Prostate gland (tissue), 2 donors: ENCODE data around the gene RCL1. TPM values are rescaled to one million over a fixed set of nuclear protein-coding genes. Genes with fewer than 3 reads are reported as not detected.

Source experiments
- DNase-seq: peaks from one replicate; pipeline ENCODE4 v3.0.0-alpha.2; 2019; ENCODE audit warnings: low spot score
- H3K27ac ChIP-seq, 2 donors: fragments of 200-600 bp; sonication (generic); 2 replicates each; pipeline ENCODE4 v1.5.1; 2017 to 2019
- H3K27me3 ChIP-seq: fragments of 200-600 bp; sonication (generic); replicated peaks from 2 replicates; pipeline ENCODE4 v1.5.1; 2019; ENCODE audit not compliant: insufficient read depth
- H3K36me3 ChIP-seq, 2 donors: fragments of 200-600 bp; sonication (generic); 1 replicate in 1 of 2; 2 replicates in 1 of 2; pipeline versions ENCODE4 v1.5.1 to v1.8.1; 2017 to 2019
- H3K4me1 ChIP-seq: fragments of 200-600 bp; sonication (generic); replicated peaks from 2 replicates; pipeline ENCODE4 v1.5.1; 2019
- H3K4me3 ChIP-seq, 2 donors: fragments of 200-600 bp; sonication (generic); 2 replicates each; pipeline ENCODE4 v1.5.1; 2017 to 2019
- H3K9me3 ChIP-seq: fragments of 200-600 bp; sonication (generic); 2 replicates; pipeline ENCODE4 v1.5.1; 2017
- CTCF ChIP-seq, 4 experiments: fragments of 200-600 bp in 2 of 4; fragments of 450-650 bp in 2 of 4; sonication (generic) in 2 of 4; IDR thresholded peaks; 1 replicate in 3 of 4; 2 replicates in 1 of 4; pipeline ENCODE4 v1.5.1; 2016 to 2019; ENCODE audit warnings: antibody characterized with exemption in 4 of 4, mild to moderate bottlenecking in 2 of 4, moderate library complexity in 2 of 4
- POLR2A ChIP-seq: fragments of 450-650 bp; IDR thresholded peaks from one replicate; pipeline ENCODE4 v1.6.1; 2016; ENCODE audit warnings: antibody characterized with exemption, mild to moderate bottlenecking
- POLR2AphosphoS5 ChIP-seq: sonication (generic); formaldehyde crosslinking; IDR thresholded peaks from one replicate; pipeline ENCODE4 v1.6.1; 2017; ENCODE audit warnings: antibody characterized with exemption
- WGBS: methylation state at CpG from one replicate; pipeline ENCODE4 v1.1.5; 2018; 5-methylcytosine and 5-hydroxymethylcytosine counted together
- intact Hi-C: fragments of 100-400 bp; cut with DNase I; formaldehyde crosslinking; loops from one replicate; pipeline ENCODE4 v1.14.2; 2022
- total RNA-seq, 2 donors: library from RNA; depleted of rRNA; stranded (reverse); fragments of >200 nt; gene quantifications; one replicate each; pipeline ENCODE4 v1.1.0, GENCODE V29; 2016

Gene RCL1
- total RNA-seq, 2 donors from 2014 or later: 18.9 to 29.3 TPM

GRCh38 chr9:4837261-4838188, 44.8 kb downstream of the RCL1 start:
- 77% methylated on average over 6 of the region's 6 CpGs for WGBS
- Histone ChIP-seq H3K4me1 (no peaks in the 10 kb centered on the region), H3K4me3 (no peak overlapping the region), H3K27me3 (no peaks in the 10 kb centered on the region), H3K36me3 (no peaks in the 10 kb centered on the region), H3K27ac (no peak overlapping the region), H3K9me3 (no peaks in the 10 kb centered on the region)
- TF ChIP-seq CTCF (IDR thresholded peaks at IDR 0.05) (no peak), POLR2AphosphoS5 (no peak), POLR2A (no peak)
- intact Hi-C loops: no loop called here
- DNase-seq: no peak

- intact Hi-C loops: no loop called here
- Histone ChIP-seq H3K27ac (no peak overlapping the region), H3K4me1 (no peaks in the 10 kb centered on the region), H3K4me3 (no peak overlapping the region), H3K9me3 (no peaks in the 10 kb centered on the region), H3K27me3 (no peaks in the 10 kb centered on the region), H3K36me3 (no peaks in the 10 kb centered on the region)
- TF ChIP-seq POLR2AphosphoS5: no peak
- TF ChIP-seq CTCF (IDR thresholded peaks at IDR 0.05): no peak
- no peak for DNase-seq
- WGBS: 69% methylated on average over 3 of the region's 3 CpGs
Observed at GRCh38 chr9:4838189-4838546, 45.4 kb downstream of the RCL1 start.

GRCh38 chr9:4839470-4839912, 46.7 kb downstream of the RCL1 start:
- Histone ChIP-seq H3K36me3 (no peaks in the 10 kb centered on the region), H3K9me3 (no peaks in the 10 kb centered on the region)

GRCh38 chr9:4840018-4840417, 47.3 kb downstream of the RCL1 start:
- no peaks in the 10 kb centered on the region for H3K4me1 ChIP-seq
- H3K9me3 ChIP-seq: no peaks in the 10 kb centered on the region
- no peak overlapping the region for H3K4me3 ChIP-seq
- H3K36me3 ChIP-seq: no peaks in the 10 kb centered on the region
- no peaks in the 10 kb centered on the region for H3K27me3 ChIP-seq
- no peak overlapping the region for H3K27ac ChIP-seq
- intact Hi-C loops: no loop called here
- TF ChIP-seq POLR2AphosphoS5 (no peak), CTCF (IDR thresholded peaks at IDR 0.05) (no peak), POLR2A (no peak)
- DNase-seq: no peak
- WGBS: 89% methylated on average over 4 of the region's 4 CpGs

More at GRCh38 chr9:4839470-4839912, 46.7 kb downstream of the RCL1 start:
- Histone ChIP-seq H3K27me3 (no peaks in the 10 kb centered on the region), H3K4me3 (no peak overlapping the region), H3K4me1 (no peaks in the 10 kb centered on the region), H3K27ac (no peak overlapping the region)
- 96% methylated on average over 1 of the region's 1 CpG for whole genome bisulfite sequencing
- no peak for TF ChIP-seq POLR2A
- no peak for TF ChIP-seq CTCF (IDR thresholded peaks at IDR 0.05)
- TF ChIP-seq POLR2AphosphoS5: no peak
- no peak for DNase-seq
- intact Hi-C loops: no loop called here

GRCh38 chr9:4842213-4842612, 49.5 kb downstream of the RCL1 start:
- intact Hi-C loops: no loop called here
- Histone ChIP-seq H3K36me3 (no peaks in the 10 kb centered on the region), H3K27me3 (no peaks in the 10 kb centered on the region)

More at GRCh38 chr9:4842213-4842612, 49.5 kb downstream of the RCL1 start:
- 96% methylated on average over 2 of the region's 2 CpGs for WGBS
- TF ChIP-seq POLR2A (no peak), POLR2AphosphoS5 (no peak), CTCF (IDR thresholded peaks at IDR 0.05) (no peak)
- Histone ChIP-seq H3K9me3 (no peaks in the 10 kb centered on the region), H3K27ac (no peak overlapping the region), H3K4me1 (no peaks in the 10 kb centered on the region), H3K4me3 (no peak overlapping the region)
- DNase-seq: no peak
